OCI-LY1 (cell line): Measurements from ENCODE around the gene NKAIN4.

Experiments
- EZH2 ChIP-seq: fragments of 200-600 bp; sonication (generic), shearing (Covaris generic); IDR thresholded peaks from 2 replicates; pipeline ENCODE4 v1.8.0; 2017; ENCODE audit warnings: borderline replicate concordance, mixed run types, mild to moderate bottlenecking, antibody characterized with exemption, low read length, moderate library complexity, mixed read lengths
- TF ChIP-seq, protein P1 (sequence below): fragments of 200-600 bp; sonication (generic), shearing (Covaris generic); IDR thresholded peaks from 2 replicates; pipeline ENCODE4 v1.5.1; 2017; ENCODE audit warnings: mild to moderate bottlenecking, antibody characterized with exemption, low read length, moderate library complexity, mixed read lengths

DNA sequence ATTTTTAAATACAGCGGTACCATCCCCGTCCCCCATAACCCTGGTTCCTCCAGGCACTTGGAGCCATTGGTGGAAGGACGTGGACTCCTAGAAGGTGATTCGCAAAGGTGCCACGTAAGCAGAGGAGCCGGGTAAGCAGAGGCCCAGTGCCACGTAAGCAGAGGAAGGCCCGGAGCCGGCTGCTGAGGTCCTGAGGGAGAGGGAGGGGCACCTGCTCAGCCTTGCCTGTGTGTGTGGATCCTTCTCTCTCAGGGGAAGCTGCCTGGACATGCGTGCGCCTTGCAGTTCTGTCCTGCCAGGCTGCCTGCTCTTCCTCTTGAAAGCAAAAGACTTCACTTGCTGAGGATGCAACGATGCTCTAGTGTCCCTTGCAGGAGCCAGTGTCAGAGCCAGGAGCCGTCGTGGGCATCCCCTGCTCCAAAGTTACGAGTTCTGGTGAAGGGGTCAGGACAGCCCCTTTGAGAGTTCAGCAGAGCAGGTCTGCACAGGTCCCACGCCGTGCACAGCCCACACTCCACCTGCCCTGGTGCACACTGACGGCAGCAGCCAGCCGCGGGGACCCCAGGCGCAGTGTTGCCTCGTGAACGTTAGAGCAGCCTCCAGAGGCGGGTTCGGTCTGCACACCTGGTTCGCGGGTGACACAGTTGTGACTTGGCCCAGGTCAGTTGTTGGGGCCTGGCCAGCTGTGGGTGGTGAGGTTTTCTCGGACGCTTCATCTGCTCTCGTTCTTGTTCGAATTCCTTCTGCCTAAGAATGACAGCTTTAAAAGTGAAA lies 1.9 kb upstream of the NKAIN4 start:
- no peak for TF ChIP-seq EZH2
- TF ChIP-seq, protein P1, sequence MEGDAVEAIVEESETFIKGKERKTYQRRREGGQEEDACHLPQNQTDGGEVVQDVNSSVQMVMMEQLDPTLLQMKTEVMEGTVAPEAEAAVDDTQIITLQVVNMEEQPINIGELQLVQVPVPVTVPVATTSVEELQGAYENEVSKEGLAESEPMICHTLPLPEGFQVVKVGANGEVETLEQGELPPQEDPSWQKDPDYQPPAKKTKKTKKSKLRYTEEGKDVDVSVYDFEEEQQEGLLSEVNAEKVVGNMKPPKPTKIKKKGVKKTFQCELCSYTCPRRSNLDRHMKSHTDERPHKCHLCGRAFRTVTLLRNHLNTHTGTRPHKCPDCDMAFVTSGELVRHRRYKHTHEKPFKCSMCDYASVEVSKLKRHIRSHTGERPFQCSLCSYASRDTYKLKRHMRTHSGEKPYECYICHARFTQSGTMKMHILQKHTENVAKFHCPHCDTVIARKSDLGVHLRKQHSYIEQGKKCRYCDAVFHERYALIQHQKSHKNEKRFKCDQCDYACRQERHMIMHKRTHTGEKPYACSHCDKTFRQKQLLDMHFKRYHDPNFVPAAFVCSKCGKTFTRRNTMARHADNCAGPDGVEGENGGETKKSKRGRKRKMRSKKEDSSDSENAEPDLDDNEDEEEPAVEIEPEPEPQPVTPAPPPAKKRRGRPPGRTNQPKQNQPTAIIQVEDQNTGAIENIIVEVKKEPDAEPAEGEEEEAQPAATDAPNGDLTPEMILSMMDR = no peak
